Tibial nerve (tissue), 4 donors: Measurements from ENCODE around the gene VRK1. TPM values are rescaled to one million over a fixed set of nuclear protein-coding genes. Genes with fewer than 3 reads are reported as not detected.

Source experiments
- DNase-seq, 2 donors: peaks; one replicate each; pipeline ENCODE4 v3.0.0-alpha.2; 2019; ENCODE audit warnings: low spot score in 2 of 2
- H3K27ac ChIP-seq, 4 donors: fragments of 200-600 bp; sonication (generic) in 3 of 4; one replicate each; pipeline ENCODE4 v1.5.1; 2017 to 2019; ENCODE audit warnings: mild to moderate bottlenecking in 1 of 4
- H3K27me3 ChIP-seq, 2 donors: fragments of 200-600 bp; sonication (generic) in 1 of 2; one replicate each; pipeline versions ENCODE4 v1.5.1 to v1.6.0; 2017 to 2019
- H3K36me3 ChIP-seq, 3 donors: fragments of 200-600 bp; sonication (generic); one replicate each; pipeline ENCODE4 v1.5.1; 2018 to 2019
- H3K4me1 ChIP-seq, 4 donors: fragments of 200-600 bp; sonication (generic) in 3 of 4; one replicate each; pipeline ENCODE4 v1.5.1; 2017 to 2019
- H3K4me3 ChIP-seq, 4 donors: fragments of 200-600 bp; sonication (generic) in 3 of 4; one replicate each; pipeline ENCODE4 v1.5.1; 2017 to 2019; ENCODE audit warnings: mild to moderate bottlenecking in 1 of 4, moderate library complexity in 1 of 4
- H3K9me3 ChIP-seq, 4 donors: fragments of 200-600 bp; sonication (generic) in 3 of 4; one replicate each; pipeline ENCODE4 v1.5.1; 2017 to 2019
- CTCF ChIP-seq, 5 experiments: fragments of 200-600 bp in 3 of 5; fragments of 450-650 bp in 2 of 5; sonication (generic) in 3 of 5; IDR thresholded peaks; one replicate each; pipeline ENCODE4 v1.5.1; 2016 to 2019; ENCODE audit warnings: antibody characterized with exemption in 5 of 5, mild to moderate bottlenecking in 3 of 5, moderate library complexity in 2 of 5
- EP300 ChIP-seq, 2 donors: sonication (generic); formaldehyde crosslinking; IDR thresholded peaks; one replicate each; pipeline ENCODE4 v1.6.1; 2017; ENCODE audit warnings: antibody characterized with exemption in 2 of 2, mild to moderate bottlenecking in 1 of 2
- POLR2A ChIP-seq, 2 donors: fragments of 450-650 bp; IDR thresholded peaks; one replicate each; pipeline ENCODE4 v1.6.1; 2017; ENCODE audit warnings: antibody characterized with exemption in 2 of 2, mild to moderate bottlenecking in 2 of 2, moderate library complexity in 2 of 2
- WGBS, 2 donors: methylation state at CpG; one replicate each; pipeline ENCODE4 v1.1.5; 2018; 5-methylcytosine and 5-hydroxymethylcytosine counted together
- total RNA-seq, 4 donors: library from RNA; depleted of rRNA; stranded (reverse); fragments of >200 nt; gene quantifications; one replicate each; pipeline ENCODE4 v1.1.0, GENCODE V29; 2016

Gene VRK1
- total RNA-seq, 4 donors from 2014 or later = 5.4 to 11.0 (median 9.0) TPM

- H3K36me3 ChIP-seq = no peaks in the 10 kb centered on the region
- no peaks in the 10 kb centered on the region for H3K9me3 ChIP-seq
- WGBS, 2 donors = 66 to 70% methylated on average over 9 of the region's 9 CpGs
- no peak overlapping the region for H3K27ac ChIP-seq
- DNase-seq = no peak
- H3K4me1 ChIP-seq = peaks cover 0 to 14% (median 10%) of the 10 kb centered on the region in 4 donors
- H3K4me3 ChIP-seq = no peak overlapping the region
- TF ChIP-seq EP300 (IDR thresholded peaks at IDR 0.05) (no peak), CTCF (IDR thresholded peaks at IDR 0.05) (no peak), POLR2A (IDR thresholded peaks at IDR 0.05) (no peak)
- H3K27me3 ChIP-seq = no peaks in the 10 kb centered on the region
Measured at GRCh38 chr14:96795109-96795828, 1.9 kb upstream of the VRK1 start.

GRCh38 chr14:96797582-96798349 lies 584 bp downstream of the VRK1 start:
- TF ChIP-seq EP300 (IDR thresholded peaks at IDR 0.05) (no peak), POLR2A (IDR thresholded peaks at IDR 0.05) (no peak), CTCF (IDR thresholded peaks at IDR 0.05) (no peak)
- no peaks in the 10 kb centered on the region for H3K9me3 ChIP-seq
- H3K4me1 ChIP-seq = peaks cover 0 to 14% (median 10%) of the 10 kb centered on the region in 4 donors
- WGBS, 2 donors = 2 to 4% methylated on average over 12 to 24 of the region's 59 CpGs
- DNase-seq = no peak
- no peaks in the 10 kb centered on the region for H3K27me3 ChIP-seq
- H3K4me3 ChIP-seq = peak overlapping the region; percentile 53 to 90 (median 84)
- H3K36me3 ChIP-seq = no peaks in the 10 kb centered on the region
- peak overlapping the region in 3 of 4 donors; percentile 30 to 59 (median 46) for H3K27ac ChIP-seq

- WGBS, 2 donors = 94% methylated on average over 1 of the region's 1 CpG
- H3K27me3 ChIP-seq = no peaks in the 10 kb centered on the region
- no peak overlapping the region for H3K4me3 ChIP-seq
- no peaks in the 10 kb centered on the region for H3K36me3 ChIP-seq
- DNase-seq = no peak
- H3K27ac ChIP-seq = no peak overlapping the region
- no peaks in the 10 kb centered on the region for H3K9me3 ChIP-seq
- peaks cover 0 to 14% (median 10%) of the 10 kb centered on the region in 4 donors for H3K4me1 ChIP-seq
- no peak for TF ChIP-seq POLR2A (IDR thresholded peaks at IDR 0.05)
- TF ChIP-seq EP300 (IDR thresholded peaks at IDR 0.05) = no peak
- TF ChIP-seq CTCF (IDR thresholded peaks at IDR 0.05) = no peak
Measured at GRCh38 chr14:96798956-96799355, 1.8 kb downstream of the VRK1 start.

- no peak for DNase-seq
- no peaks in the 10 kb centered on the region for H3K9me3 ChIP-seq
- TF ChIP-seq CTCF (IDR thresholded peaks at IDR 0.05) = no peak
- no peak for TF ChIP-seq EP300 (IDR thresholded peaks at IDR 0.05)
- no peak for TF ChIP-seq POLR2A (IDR thresholded peaks at IDR 0.05)
- H3K27me3 ChIP-seq = no peaks in the 10 kb centered on the region
- WGBS, 2 donors = 88 to 93% methylated on average over 7 of the region's 7 CpGs
- no peak overlapping the region for H3K27ac ChIP-seq
- H3K4me1 ChIP-seq = peaks cover 0 to 14% (median 10%) of the 10 kb centered on the region in 4 donors
- no peak overlapping the region for H3K4me3 ChIP-seq
- H3K36me3 ChIP-seq = no peaks in the 10 kb centered on the region
Measured at GRCh38 chr14:96799489-96800054, 2.4 kb downstream of the VRK1 start.

- 78 to 88% methylated on average over 5 of the region's 5 CpGs for WGBS, 2 donors
- Histone ChIP-seq H3K4me3 (no peak overlapping the region), H3K9me3 (no peaks in the 10 kb centered on the region), H3K27me3 (no peaks in the 10 kb centered on the region), H3K4me1 (peaks cover 0 to 21% (median 10%) of the 10 kb centered on the region in 4 donors), H3K27ac (no peak overlapping the region), H3K36me3 (no peaks in the 10 kb centered on the region)
- no peak for TF ChIP-seq EP300 (IDR thresholded peaks at IDR 0.05)
- no peak for TF ChIP-seq POLR2A (IDR thresholded peaks at IDR 0.05)
- DNase-seq = no peak
Measured at GRCh38 chr14:96801931-96802330, 4.7 kb downstream of the VRK1 start.
